ENCODE data around the gene SLC29A3.

- TF ChIP-seq GABPA (IDR thresholded peaks at IDR 0.05; ENCODE audit: low read depth) = no peak
- no peak for TF ChIP-seq SMARCA5 (IDR thresholded peaks at IDR 0.05)
- TF ChIP-seq, protein P1, sequence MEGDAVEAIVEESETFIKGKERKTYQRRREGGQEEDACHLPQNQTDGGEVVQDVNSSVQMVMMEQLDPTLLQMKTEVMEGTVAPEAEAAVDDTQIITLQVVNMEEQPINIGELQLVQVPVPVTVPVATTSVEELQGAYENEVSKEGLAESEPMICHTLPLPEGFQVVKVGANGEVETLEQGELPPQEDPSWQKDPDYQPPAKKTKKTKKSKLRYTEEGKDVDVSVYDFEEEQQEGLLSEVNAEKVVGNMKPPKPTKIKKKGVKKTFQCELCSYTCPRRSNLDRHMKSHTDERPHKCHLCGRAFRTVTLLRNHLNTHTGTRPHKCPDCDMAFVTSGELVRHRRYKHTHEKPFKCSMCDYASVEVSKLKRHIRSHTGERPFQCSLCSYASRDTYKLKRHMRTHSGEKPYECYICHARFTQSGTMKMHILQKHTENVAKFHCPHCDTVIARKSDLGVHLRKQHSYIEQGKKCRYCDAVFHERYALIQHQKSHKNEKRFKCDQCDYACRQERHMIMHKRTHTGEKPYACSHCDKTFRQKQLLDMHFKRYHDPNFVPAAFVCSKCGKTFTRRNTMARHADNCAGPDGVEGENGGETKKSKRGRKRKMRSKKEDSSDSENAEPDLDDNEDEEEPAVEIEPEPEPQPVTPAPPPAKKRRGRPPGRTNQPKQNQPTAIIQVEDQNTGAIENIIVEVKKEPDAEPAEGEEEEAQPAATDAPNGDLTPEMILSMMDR (IDR thresholded peaks at IDR 0.05 in 2 of 3, conservative IDR thresholded peaks at IDR 0.05 in 1 of 3; ENCODE audit: control insufficient read depth in 2 of 3, extremely low read depth in 1 of 3, insufficient read depth in 1 of 3, low read depth in 3 of 3, low read length in 3 of 3) = no peak
- no peak for TF ChIP-seq TAF1 (IDR thresholded peaks at IDR 0.05; ENCODE audit: borderline replicate concordance, low read depth, low read length)
- no peak for TF ChIP-seq MXI1 (IDR thresholded peaks at IDR 0.05; ENCODE audit: low read depth, low read length)
- TF ChIP-seq ZNF274 (IDR thresholded peaks at IDR 0.05; ENCODE audit: insufficient read depth, insufficient read length) = no peak
- no peak for TF ChIP-seq TCF7 (IDR thresholded peaks at IDR 0.05; ENCODE audit: borderline replicate concordance)
- TF ChIP-seq SREBF2 (IDR thresholded peaks at IDR 0.05; ENCODE audit: low read length) = no peak
- TF ChIP-seq JUND (IDR thresholded peaks at IDR 0.05; ENCODE audit: low read depth, low read length) = no peak
Observed at GRCh38 chr10:71369602-71370001, 50.5 kb downstream of the SLC29A3 start.

All from GM12878 (cell line).